NCI-H748 (cell line): Measurements from ENCODE around the gene TFAP2E.

Experiments
- DNase-seq: peaks from one replicate; lab custom pipeline; 2025; ENCODE audit not compliant: unreplicated experiment; lab: John Stamatoyannopoulos, UW

TFAP2E gene

DNA sequence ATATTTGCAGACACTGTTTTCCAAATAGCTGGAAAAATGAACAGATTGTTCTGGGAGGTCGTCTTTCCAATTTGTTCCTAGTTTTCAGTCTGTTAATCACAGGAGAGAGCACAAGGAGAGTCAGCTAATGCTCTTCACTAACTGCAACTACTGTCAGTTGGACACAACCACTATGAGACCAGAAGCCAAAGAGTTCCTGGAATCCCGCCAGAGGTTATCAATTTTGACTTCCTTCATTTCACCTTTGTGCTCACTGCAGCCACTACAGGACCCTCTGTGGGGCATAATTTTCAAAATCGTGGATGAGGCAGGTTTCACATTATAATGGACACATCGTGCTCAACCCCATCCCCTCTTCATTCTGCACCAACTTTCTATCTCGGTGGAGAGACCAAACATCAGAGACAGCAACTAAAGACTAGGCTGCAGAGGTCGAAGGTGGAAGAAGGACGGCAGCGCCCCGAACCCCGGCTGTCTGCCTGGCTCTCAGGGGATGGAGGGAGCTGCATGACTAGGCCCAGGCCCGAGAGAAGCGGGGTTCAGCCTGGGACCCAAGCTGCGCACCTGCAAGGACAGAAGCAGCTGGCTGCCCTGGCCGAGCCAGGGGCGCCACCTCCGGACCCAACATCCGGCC is 16.5 kb upstream of the TFAP2E start:
- peak; percentile 47 for DNase-seq

DNA sequence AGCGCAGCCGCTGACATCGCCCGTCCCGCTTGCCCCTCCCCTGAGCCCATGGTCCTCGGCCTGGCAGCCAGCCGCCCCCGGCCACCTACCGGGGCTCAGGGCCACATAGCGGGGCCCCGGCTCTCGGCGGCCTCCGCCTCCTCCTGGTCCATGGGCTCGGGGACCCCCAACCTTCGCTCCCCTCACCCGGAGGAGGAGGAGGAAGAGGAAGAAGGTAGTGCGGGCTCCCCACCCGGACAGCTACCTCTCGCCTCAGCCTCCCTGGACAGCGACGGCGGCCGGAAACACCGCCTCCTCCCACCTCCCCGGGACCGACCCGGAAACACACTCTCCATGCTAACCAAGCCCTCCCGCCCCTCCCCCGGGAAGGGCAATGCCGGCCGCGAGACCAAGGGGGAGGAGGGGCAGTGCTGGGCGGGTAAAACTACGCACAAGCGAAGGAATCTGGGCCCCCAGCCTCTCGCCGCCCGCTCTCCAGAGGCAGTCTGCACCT is 15.9 kb upstream of the TFAP2E start, which contains the start of gene KIAA0319L:
Gene KIAA0319L (minus strand): TSS at position 286 of the 493 bp plus-strand sequence. CDS start 2,912 bp downstream, outside the sequence.
- DNase-seq = peak; percentile 80

DNA sequence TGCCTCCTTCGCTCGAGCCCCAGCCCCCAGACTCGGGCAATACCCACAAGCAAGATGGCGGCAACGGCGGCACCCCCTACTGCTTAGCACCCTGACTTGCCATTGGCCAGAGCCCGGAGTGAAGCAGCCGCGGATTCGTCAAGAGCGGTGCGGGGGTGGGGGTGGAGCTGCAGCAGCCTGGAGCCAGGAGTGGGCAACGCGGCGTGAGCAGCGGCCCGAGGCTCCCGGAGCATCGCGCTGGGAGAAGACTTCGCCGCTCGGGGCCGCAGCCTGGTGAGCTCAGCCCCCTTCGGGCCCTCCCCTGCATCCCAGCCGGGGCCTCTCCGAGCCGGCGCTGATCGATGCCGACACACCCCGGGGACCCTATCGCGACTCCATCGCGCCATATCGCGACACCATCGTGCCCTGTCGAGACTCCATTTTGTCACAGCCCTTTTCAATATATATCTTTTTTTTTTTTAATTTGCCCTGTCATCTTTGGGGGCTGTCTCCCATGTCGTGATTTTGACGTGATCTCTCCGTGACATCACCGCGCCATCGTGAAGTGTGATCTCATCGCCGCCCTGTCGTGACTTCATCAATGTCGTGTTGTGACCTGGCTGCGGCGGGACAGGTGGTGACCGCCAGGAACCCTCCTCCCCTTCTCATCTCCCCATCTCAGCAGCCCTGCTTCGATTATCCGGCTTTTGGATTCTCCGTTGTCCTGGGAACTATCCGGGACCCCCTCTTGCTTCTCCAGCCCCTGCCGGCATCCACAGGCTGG is 15.3 kb upstream of the TFAP2E start, which contains the start of gene NCDN:
Gene NCDN (plus strand): TSS at position 189 of the 763 bp plus-strand sequence. CDS start 392 bp downstream, at position 581.
- peak; percentile 95 for DNase-seq

DNA sequence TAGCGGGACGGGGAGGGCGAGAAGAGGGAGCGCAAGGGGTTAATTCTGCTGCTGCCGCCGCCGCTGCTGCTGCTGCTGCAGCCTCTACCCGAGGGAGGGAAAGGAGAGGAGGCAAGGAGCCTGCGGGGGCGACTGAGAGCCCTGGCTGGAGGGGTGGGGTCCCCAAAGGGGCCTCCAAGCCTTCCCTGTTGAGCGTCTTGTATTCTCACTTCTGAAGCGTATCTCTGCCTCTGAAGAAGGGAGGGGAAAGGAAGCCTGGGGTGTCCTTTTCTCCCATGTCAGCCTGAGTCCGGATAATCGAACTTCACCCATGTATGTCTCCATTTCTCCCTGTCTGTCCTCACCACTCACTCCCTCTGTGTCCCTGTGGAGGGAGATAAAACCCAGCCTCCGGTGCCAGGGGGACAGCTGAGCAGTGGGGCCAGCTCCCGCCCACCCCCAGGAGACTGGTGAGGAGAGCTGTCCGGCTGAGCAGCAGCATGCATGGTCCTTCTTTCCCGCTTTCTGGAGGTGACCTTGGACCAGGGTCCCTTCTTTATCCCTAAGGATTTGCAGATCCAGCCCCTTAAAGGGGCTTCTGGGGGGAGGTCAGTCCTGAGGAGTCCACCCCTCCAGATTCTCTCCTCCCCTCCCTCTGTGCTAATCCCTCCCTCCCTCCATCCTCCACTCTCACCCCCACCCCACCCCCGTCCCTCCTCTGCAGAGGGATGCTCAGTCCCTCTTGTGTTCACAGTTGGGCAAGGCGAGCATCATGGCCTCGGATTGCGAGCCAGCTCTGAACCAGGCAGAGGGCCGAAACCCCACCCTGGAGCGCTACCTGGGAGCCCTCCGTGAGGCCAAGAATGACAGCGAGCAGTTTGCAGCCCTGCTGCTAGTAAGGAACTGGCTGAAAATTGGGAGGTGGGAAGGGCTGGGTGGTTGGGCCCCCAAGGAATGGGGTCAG is 14.5 kb upstream of the TFAP2E start:
- DNase-seq = peak; percentile 43

DNA sequence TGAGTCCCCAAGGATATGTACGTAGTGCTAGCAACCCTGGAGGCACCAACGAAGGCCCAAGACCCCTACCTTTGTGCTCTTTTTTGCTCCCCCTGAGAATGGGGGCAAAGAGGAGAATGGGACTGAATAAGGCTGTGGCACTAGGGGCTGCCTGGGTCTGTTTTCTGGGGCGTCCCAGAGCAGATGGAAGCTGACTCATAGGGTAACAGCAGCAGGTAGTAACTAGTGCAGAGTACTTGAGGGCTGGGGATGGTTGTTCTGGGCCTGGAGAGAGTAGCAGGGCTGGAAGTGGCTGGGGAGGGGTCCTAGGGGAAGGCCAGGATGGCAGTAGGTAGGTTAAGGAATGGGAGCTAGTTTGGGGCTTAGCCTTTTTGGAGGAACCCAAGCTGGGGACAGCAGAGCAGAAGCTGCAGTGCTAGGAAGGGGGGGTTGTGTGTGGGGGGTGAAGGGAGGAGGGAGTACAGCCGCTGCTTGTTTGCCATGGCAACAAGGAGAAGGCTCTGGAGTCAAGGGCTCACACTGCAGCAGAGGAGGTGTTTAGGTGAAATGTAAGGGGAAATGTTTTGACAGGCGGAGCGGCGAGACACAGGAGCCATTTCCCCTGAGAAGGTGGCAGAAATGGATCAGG is 13.7 kb upstream of the TFAP2E start:
- DNase-seq = no peak

DNA sequence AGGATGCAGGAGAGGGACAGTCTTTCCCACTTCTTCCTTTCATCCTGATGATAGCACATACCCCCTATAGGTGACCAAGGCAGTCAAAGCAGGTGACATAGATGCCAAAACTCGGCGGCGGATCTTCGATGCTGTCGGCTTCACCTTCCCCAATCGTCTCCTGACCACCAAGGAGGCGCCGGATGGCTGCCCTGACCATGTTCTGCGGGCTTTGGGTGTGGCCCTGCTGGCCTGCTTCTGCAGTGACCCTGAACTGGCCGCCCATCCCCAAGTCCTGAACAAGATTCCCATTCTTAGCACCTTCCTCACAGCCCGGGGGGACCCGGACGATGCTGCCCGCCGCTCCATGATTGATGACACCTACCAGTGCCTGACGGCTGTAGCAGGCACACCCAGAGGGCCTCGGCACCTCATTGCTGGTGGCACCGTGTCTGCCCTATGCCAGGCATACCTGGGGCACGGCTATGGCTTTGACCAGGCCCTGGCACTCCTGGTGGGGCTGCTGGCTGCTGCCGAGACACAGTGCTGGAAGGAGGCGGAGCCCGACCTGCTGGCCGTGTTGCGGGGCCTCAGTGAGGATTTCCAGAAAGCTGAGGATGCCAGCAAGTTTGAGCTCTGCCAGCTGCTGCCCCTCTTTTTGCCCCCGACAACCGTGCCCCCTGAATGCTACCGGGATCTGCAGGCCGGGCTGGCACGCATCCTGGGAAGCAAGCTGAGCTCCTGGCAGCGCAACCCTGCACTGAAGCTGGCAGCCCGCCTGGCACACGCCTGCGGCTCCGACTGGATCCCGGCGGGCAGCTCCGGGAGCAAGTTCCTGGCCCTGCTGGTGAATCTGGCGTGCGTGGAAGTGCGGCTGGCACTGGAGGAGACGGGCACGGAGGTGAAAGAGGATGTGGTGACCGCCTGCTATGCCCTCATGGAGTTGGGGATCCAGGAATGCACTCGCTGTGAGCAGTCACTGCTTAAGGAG is 12.6 kb upstream of the TFAP2E start:
- DNase-seq = no peak

DNA sequence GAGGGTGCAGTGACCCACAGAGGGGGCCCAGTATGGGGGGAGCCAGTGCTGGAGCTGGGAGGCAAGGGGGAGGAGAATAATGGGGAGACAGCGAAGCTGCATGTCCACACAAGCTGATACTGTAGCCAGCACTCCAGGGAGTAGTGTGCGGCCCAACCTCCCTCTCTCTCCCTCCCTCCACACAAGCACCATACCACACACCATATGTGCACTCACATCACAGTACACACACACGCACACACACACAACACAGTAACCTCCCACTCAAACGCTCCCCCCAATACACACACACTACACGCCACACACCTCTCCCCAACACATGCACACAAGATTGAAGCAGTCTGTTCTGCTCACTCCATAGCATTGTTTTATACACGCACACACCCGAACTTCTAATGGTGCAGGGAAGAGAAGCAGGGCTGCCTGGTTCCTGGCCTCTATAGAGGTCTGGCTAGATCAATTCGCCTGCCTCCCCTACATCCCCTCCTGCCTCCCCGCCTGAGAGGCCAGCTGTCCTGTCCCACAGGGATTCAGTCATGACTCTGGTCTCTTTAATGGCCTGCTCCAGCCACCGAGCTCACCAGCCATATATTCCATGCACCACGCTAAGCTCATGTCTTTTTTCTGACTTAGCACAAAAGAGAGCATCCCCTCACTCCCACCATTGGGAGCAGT is 11.7 kb upstream of the TFAP2E start:
- DNase-seq = no peak

DNA sequence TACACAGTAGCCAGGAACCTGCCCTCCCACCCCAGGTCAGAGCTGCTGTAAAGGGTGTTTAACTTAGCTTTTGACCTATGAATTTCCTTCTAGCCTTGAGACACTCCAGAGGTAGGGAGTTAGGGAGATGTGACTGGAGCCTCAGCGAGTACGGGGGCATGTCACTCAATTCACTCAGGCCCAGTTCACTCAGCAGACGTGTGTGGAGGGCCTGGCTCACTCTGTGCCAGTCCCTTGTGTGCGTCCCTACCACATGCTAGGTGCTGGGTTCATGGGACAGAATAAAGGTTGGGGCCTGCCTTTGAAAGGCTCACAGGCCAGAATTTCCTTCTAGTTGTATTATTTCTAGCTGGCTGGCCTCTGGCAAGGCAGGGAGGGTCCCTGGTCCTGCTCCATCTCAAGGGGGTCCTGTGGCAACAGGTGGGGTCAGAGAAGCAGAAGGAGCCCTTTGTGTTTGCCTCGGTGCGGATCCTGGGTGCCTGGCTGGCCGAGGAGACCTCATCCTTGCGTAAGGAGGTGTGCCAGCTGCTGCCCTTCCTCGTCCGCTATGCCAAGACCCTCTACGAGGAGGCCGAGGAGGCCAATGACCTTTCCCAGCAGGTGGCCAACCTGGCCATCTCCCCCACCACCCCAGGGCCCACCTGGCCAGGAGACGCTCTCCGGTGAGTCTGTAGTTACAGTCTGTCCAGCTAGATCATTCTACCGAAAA is 11.0 kb upstream of the TFAP2E start:
- no peak for DNase-seq

DNA sequence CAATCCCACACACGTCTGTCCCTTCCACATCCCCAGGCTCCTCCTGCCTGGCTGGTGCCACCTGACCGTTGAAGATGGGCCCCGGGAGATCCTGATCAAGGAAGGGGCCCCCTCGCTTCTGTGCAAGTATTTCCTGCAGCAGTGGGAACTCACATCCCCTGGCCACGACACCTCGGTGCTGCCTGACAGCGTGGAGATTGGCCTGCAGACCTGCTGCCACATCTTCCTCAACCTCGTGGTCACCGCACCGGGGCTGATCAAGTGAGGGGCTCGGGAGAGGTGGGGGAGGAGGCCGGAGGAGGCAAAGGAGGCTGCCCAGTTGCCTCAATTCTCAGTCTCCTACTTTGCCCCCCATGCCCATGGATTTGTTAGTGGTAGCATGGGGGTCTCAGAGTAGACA is 9.9 kb upstream of the TFAP2E start:
- no peak for DNase-seq

DNA sequence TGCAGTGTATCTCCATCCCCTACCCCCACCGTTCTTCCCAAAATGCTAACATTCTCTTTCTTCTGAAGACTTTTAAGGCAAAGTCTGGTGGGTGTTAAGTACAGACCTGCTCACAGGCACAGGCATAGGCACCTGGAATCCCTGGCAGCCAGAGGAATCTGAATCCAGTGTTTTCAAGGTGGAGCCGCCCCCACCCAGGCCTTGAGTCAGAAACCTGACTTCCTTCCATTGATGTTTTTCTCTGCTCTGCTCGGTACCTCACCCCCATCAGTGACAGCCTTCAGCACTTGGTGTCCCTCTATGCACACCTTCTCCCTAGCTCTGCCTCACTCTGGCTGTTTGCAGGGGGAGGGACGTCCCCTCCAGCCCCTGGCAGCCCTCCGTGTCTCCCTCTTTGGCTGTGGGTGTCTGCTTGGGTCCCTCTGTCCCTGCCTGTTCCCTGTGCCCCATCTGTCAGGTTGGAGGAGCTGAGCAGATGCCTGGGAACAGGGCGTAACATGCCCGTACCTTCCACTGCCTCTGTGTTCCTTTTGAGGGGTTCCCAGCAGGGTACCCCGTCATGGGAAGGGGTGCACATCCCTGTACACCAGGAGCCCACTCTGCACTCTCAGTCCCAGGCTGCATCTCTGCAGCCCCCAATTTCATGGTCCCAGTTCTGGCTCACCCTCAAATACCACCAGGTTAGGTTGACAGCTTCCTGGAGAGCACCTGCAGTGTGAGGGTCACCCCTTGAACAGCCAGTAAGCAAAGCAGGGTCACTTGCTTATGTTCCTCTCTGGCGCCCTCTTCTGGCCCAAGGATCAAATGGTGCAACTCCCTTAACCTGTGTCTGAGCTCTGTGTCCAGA is 8.9 kb upstream of the TFAP2E start:
- DNase-seq = peak; percentile 64

DNA sequence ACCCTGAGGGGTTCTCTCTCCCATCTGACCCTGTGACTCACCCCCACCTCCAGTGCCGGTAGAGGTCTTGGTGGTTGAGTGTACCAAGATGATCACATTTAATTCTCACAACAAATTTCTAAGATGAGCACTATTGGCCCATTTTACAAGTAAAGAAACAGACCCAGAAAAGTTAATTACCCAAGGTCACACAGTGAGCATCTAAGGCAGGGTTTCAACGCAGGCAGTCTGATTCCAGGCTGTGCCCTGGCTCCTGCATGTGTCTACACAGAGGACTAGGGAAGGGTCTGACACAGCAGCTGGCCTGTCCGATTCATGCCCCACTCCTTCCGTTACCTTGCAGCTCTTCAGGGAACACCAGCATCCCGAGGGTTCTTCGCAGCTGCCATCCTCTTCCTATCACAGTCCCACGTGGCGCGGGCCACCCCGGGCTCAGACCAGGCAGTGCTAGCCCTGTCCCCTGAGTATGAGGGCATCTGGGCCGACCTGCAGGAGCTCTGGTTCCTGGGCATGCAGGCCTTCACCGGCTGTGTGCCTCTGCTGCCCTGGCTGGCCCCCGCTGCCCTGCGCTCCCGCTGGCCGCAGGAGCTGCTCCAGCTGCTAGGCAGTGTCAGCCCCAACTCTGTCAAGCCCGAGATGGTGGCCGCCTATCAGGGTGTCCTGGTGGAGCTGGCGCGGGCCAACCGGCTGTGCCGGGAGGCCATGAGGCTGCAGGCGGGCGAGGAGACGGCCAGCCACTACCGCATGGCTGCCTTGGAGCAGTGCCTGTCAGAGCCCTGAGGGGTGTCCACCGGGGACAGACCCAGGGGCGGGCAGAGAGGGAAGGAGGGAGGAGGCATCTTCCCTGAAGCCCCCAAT is 8.0 kb upstream of the TFAP2E start:
- no peak for DNase-seq

DNA sequence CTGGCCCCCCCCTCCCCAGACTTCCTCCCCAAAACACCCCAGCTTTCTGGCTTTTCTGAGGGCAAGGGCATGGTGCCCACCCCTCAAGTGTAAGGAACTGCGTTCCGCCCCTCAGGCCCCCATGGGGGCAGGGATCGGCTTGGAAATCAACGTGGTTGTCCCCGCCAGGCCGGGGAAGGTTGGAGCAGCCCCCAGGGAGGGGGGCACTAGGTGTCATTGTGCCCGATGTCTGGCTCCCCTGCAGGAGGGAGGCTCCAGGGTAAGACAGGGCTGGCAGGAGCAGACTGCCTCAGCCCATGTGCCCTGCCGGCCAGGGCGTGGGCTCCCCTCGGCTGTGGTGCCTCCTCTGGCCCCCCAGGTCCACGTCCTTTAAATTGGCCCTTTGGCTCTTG is 7.4 kb upstream of the TFAP2E start:
- DNase-seq = no peak

DNA sequence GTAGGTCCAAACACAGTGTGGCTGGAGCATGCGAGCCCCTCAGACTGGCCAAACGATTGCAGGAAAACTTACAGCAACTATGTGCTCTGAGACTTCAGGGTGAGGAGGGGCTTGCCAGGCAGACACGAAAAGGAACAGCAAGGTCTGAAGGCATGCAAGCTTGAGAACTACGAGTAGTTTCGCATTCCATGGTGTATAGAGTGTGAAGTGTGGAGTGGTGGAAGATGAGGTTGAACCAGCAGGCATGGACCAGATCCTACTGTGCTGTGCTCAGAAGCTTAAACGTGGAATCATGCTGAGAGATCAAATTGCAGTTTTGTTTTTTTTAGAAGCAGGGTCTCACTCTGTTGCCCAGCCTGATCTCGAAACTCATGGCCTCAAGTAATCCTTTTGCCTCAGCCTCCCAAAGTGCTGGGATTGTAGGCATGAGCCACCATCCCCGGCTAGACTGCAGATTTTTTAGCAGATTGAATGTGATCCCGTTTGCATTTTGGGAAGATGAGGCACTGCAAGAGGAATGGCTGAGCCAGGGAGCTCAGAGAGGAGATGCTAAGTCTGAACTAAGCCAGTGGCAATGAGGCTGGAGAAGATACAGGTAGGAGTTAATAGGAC is 5.1 kb upstream of the TFAP2E start:
- DNase-seq = no peak

DNA sequence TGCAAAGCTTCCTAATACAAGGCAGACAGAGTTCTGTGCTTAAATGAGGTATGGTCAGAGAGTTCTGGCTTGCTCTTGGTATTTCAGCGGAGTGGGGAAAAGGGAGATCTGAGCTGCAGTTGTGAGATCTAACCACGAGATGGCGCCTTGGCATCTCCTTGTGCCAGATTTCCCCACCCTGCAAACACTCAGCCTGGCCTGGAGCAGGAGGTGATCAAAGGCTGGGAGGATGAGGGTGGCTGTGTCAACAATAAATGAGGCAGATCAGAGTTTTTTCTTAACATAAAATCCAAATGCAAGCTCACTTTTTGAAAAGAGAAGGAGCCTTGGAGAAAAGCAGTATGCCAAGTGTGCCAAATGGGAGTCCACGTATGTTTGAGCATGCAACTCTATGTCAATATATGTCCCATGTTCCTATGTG is 4.1 kb upstream of the TFAP2E start:
- DNase-seq = peak; percentile 53

DNA sequence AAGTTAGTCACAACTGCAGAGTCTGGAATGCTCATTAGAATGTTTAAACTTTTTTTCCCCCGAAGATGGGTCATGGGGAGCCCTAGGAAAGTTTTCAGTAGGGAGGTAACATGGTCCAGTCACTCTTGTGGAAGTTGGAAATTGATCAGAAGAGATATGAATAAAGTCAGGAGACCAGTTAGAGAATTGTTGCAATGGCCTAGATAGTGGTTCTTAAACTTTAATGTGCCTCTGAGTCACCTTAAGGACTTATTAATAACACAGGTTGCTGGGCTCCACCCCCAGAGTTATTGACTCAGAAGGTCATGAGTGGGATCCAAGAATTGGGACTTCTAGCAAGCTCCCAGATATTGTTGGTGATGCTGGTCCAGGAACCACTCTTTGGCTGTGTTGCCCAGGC is 3.2 kb upstream of the TFAP2E start:
- DNase-seq = no peak

DNA sequence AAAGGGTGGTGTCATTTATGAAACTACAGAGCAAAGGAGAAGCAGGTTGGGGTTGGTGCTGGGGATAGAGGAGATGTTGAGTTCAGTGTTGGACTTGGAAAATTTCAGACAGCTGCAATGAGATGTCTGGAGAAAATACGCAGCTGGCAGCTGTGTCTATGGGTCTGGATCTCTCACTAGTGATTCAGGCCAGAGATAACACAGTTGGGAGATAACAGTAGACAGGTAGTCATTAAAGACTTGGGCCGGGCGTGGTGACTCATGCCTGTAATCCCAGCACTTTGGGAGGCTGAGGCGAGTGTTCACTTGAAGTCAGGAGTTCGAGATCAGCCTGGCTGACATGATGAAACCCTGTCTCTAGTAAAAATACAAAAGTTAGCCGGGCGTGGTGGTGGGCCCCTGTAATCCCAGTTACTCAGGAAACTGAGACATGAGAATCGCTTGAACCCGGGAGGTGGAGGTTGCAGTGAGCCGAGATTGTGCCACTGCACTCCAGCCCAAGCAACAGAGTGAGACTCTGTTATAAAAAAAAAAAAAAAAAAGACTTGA is 2.5 kb upstream of the TFAP2E start:
- DNase-seq = no peak
